HFFc6 (cell line): ENCODE data around the gene ATP2B1. TPM values are rescaled to one million over a fixed set of nuclear protein-coding genes. Genes with fewer than 3 reads are reported as not detected.
A peak's percentile ranks its signal among the peaks of the same experiment; 100 is the strongest.

ENCODE experiments used
- DNase-seq: peaks from one replicate; pipeline ENCODE4 v3.0.0-alpha.2; 2018
- H3K27ac Mint-ChIP-seq: 2 replicates; pipeline ENCODE4 v1.8.0; 2020; ENCODE audit warnings: mild to moderate bottlenecking, mixed read lengths
- H3K27me3 Mint-ChIP-seq: 2 replicates; pipeline ENCODE4 v1.8.0; 2021; ENCODE audit warnings: mild to moderate bottlenecking, moderate library complexity, mixed read lengths; ENCODE audit not compliant: insufficient read depth
- H3K36me3 Mint-ChIP-seq: 2 replicates; pipeline ENCODE4 v1.8.0; 2021; ENCODE audit warnings: low read depth, mixed read lengths
- H3K4me1 Mint-ChIP-seq: 2 replicates; pipeline ENCODE4 v1.8.0; 2020; ENCODE audit warnings: low read depth, mixed read lengths
- H3K4me3 Mint-ChIP-seq: 2 replicates; pipeline ENCODE4 v1.8.0; 2020; ENCODE audit warnings: mild to moderate bottlenecking, moderate library complexity, mixed read lengths
- H3K9me3 Mint-ChIP-seq: 2 replicates; pipeline ENCODE4 v1.8.0; 2020; ENCODE audit warnings: mild to moderate bottlenecking, mixed read lengths
- total RNA-seq, 6 experiments: library from RNA; stranded (reverse); fragmentation: NEBNext Ultra II Directional; extraction: Animal tissue kit (Norgen Biotek cat#: 25700); gene quantifications; 2 replicates in 1 of 6; 3 replicates in 5 of 6; pipeline ENCODE4 v1.2.3, GENCODE V29; 2021
- TF ChIP-seq, protein P1 (sequence below): fragments of 200-600 bp; sonication (generic); IDR thresholded peaks from 2 replicates; pipeline ENCODE4 v1.5.0; 2021; ENCODE audit warnings: antibody characterized with exemption, mild to moderate bottlenecking

The ATP2B1 gene
- total RNA-seq, 6 experiments from 2014 or later = 45.3 to 67.6 (median 53.4) TPM

DNA sequence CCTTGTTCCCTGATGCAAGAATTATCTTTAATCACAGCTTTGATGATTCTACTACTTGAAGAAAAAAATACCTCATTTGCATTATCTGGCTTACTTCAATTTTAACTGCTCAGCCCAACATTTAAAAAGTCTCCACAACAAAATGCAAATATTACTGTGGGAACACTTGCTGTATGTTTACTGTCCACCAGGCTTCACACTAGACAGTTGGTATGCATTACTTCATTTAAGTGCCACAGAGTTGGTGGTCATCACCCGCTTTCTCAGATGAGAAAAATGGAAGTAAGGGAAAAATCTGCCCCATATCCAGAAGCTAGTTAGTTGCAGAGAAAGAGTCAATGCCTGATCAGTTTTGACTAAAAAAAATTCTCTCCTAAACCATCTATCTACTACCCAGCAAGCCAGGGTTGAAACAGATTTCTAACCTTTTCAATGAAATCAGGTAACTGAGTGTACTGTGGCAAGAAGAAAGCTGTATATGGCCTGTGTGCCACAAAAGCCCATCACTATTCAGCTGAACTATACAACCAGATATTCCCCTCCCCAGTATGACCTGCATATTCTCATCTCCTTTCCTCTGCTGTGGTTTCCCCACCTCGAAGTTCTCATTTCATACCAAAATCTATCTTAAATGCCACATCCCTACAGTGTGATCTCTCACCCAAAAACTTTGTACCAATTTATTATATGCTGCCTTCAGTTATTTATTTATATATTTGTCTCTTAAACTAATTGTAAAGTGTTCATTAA is 90.3 kb downstream of the ATP2B1 start:
- DNase-seq = no peak
- H3K4me1 Mint-ChIP-seq = peaks cover 16% of the 10 kb centered on the region
- H3K27ac Mint-ChIP-seq = no peak overlapping the region
- TF ChIP-seq, protein P1, sequence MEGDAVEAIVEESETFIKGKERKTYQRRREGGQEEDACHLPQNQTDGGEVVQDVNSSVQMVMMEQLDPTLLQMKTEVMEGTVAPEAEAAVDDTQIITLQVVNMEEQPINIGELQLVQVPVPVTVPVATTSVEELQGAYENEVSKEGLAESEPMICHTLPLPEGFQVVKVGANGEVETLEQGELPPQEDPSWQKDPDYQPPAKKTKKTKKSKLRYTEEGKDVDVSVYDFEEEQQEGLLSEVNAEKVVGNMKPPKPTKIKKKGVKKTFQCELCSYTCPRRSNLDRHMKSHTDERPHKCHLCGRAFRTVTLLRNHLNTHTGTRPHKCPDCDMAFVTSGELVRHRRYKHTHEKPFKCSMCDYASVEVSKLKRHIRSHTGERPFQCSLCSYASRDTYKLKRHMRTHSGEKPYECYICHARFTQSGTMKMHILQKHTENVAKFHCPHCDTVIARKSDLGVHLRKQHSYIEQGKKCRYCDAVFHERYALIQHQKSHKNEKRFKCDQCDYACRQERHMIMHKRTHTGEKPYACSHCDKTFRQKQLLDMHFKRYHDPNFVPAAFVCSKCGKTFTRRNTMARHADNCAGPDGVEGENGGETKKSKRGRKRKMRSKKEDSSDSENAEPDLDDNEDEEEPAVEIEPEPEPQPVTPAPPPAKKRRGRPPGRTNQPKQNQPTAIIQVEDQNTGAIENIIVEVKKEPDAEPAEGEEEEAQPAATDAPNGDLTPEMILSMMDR = peak; percentile 33
- no peaks in the 10 kb centered on the region for H3K9me3 Mint-ChIP-seq
- peaks cover 25% of the 10 kb centered on the region for H3K36me3 Mint-ChIP-seq
- no peaks in the 10 kb centered on the region for H3K27me3 Mint-ChIP-seq
- no peak overlapping the region for H3K4me3 Mint-ChIP-seq

DNA sequence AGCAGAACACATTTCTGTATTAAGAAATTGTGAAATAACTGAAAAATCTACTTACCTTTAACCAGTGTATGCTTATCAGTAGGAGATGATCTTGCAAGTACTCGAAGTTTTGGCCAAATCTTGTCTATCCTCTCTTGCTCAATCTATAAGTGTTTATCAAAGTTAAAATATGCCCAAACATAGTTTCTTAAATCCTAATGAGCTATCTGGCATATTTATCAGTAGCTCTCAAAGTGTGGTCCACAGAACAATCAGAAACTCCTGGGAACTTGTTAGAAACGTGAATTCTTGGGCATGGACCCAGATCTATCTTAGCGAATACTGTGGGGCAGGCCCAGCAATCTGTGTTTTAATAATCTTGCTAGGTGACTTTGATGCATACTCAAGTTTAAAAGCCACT is 98.3 kb downstream of the ATP2B1 start:
- 0 out of 2 replicates have a peak, but pooled peaks cover 2% of the 10 kb centered on the region for H3K27me3 Mint-ChIP-seq
- no peaks in the 10 kb centered on the region for H3K9me3 Mint-ChIP-seq
- no peak overlapping the region for H3K4me3 Mint-ChIP-seq
- TF ChIP-seq, protein P1 = no peak
- no peaks in the 10 kb centered on the region for H3K4me1 Mint-ChIP-seq
- no peak overlapping the region for H3K27ac Mint-ChIP-seq
- peaks cover 58% of the 10 kb centered on the region for H3K36me3 Mint-ChIP-seq
- DNase-seq = no peak

DNA sequence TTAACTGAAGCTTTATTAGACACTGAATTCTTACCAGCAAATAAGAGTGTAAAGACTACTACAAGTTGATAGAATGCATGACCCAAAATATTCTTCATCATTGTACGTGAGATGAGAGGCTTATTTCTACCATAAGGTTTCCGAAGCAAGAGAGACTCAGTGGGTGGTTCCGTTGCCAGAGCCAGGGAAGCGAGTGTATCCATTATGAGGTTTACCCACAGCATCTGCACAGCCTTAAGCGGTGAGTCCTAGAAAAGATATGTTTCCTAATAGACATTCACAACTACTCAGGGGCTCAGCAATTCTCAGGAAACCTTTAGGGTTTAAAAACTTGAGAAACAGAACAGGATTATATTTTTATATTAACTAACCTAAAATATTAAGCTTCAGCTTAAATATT is 105.0 kb downstream of the ATP2B1 start:
- TF ChIP-seq, protein P1 = no peak
- Mint-ChIP-seq H3K27me3 (no peaks in the 10 kb centered on the region), H3K36me3 (peaks cover 39% of the 10 kb centered on the region), H3K4me1 (no peaks in the 10 kb centered on the region), H3K9me3 (no peaks in the 10 kb centered on the region), H3K27ac (no peak overlapping the region), H3K4me3 (no peak overlapping the region)
- DNase-seq = no peak

DNA sequence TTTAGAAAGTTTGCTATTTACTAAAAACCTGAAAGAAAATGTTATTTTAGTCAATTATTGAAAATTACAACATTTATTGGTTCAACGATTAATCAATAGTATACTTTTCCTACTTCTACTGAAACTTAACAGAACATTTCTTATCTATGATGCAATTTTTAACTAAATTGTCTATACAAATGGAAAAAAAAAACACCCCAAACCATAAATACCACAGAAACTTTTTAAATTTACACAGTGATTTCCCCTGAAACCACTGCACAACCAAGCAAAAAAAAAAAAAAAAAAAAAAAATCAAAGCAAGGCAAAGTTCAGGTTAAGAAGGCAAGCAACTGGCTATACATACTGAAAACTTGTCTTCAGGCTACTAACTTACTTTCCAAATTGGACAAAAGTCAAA is 110.9 kb downstream of the ATP2B1 start:
- TF ChIP-seq, protein P1 = no peak
- H3K9me3 Mint-ChIP-seq = no peaks in the 10 kb centered on the region
- peaks cover 25% of the 10 kb centered on the region; the same call in 1 of the 2 replicates for H3K36me3 Mint-ChIP-seq
- no peak overlapping the region for H3K27ac Mint-ChIP-seq
- peaks cover 9% of the 10 kb centered on the region for H3K4me1 Mint-ChIP-seq
- no peak for DNase-seq
- H3K27me3 Mint-ChIP-seq = no peaks in the 10 kb centered on the region
- no peak overlapping the region for H3K4me3 Mint-ChIP-seq

DNA sequence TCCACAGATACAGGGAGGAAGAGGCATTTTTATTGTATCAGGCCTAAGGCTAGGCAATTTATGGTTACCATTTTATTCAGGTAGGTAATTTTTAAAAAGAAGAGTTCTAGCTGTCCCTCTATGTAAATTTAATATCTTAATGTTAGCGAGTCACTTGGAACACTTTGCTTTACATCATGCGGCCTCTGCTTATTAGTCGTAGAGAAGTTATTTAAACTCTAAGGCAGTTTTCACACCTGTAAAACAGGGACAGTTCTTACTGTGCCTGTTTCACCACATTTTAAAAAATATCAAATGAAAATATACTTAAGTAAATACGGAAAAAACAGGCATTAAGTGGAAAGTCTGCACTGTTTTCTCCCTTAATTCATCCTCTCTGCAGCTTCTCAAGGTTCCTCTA is 111.4 kb downstream of the ATP2B1 start:
- Mint-ChIP-seq H3K4me1 (peaks cover 12% of the 10 kb centered on the region), H3K27me3 (no peaks in the 10 kb centered on the region), H3K4me3 (no peak overlapping the region; the same call in 1 of the 2 replicates), H3K36me3 (peaks cover 21% of the 10 kb centered on the region; the same call in 1 of the 2 replicates), H3K27ac (peak overlapping the region; percentile 43), H3K9me3 (no peaks in the 10 kb centered on the region)
- no peak for DNase-seq
- TF ChIP-seq, protein P1 = no peak
